Measurements from ENCODE around the gene SLC26A8. TPM values are rescaled to one million over a fixed set of nuclear protein-coding genes. Genes with fewer than 3 reads are reported as not detected.

SLC26A8 gene
- total RNA-seq, 1 donor from 2014 or later = not detected

DNA sequence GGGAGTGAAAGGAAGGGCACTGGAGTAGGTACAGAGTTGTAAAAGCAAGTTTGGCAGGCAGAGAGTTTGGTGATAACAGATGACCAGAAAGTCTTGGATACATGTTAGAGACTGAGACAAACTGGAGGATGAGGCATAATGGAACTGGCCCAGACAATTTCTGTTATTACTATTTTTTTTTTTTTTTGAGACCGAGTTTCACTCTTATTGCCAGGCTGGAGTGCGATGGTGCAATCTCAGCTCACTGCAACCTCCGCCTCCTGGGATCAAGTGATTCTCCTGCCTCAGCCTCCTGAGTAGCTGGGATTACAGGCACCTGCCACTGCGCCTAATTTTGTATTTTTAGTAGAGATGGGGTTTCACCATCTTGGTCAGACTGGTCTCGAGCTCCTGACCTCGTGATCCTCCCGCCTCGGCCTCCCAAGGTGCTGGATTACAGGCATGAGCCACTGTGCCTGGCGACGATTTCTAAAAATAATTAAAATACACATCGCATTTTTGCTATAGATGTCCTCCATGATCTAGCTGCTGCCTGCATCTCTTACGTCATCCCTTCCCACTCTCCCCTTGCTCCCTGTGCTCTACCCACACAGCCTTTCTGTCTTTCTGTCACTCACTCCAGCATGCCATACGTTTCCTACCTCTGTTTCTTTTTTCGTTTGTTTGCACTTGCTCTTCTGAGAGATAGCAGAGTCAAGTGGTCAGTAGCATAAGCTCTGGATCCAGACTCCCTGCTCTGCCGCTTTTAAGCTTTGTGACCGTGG is 26.7 kb upstream of the SLC26A8 start:
- DNase-seq = no peak
- Histone ChIP-seq H3K27ac (replicated peaks) (no peak overlapping the region), H3K27me3 (ENCODE audit: low read depth) (no peaks in the 10 kb centered on the region), H3K36me3 (peaks cover 20% of the 10 kb centered on the region), H3K4me1 (peaks cover 76% of the 10 kb centered on the region), H3K4me3 (no peak overlapping the region), H3K9me3 (replicated peaks) (no peaks in the 10 kb centered on the region)
- intact Hi-C loops (cut with micrococcal nuclease) = no loop called here
- TF ChIP-seq, protein P1, sequence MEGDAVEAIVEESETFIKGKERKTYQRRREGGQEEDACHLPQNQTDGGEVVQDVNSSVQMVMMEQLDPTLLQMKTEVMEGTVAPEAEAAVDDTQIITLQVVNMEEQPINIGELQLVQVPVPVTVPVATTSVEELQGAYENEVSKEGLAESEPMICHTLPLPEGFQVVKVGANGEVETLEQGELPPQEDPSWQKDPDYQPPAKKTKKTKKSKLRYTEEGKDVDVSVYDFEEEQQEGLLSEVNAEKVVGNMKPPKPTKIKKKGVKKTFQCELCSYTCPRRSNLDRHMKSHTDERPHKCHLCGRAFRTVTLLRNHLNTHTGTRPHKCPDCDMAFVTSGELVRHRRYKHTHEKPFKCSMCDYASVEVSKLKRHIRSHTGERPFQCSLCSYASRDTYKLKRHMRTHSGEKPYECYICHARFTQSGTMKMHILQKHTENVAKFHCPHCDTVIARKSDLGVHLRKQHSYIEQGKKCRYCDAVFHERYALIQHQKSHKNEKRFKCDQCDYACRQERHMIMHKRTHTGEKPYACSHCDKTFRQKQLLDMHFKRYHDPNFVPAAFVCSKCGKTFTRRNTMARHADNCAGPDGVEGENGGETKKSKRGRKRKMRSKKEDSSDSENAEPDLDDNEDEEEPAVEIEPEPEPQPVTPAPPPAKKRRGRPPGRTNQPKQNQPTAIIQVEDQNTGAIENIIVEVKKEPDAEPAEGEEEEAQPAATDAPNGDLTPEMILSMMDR (IDR thresholded peaks at IDR 0.05; ENCODE audit: borderline replicate concordance) = no peak

DNA sequence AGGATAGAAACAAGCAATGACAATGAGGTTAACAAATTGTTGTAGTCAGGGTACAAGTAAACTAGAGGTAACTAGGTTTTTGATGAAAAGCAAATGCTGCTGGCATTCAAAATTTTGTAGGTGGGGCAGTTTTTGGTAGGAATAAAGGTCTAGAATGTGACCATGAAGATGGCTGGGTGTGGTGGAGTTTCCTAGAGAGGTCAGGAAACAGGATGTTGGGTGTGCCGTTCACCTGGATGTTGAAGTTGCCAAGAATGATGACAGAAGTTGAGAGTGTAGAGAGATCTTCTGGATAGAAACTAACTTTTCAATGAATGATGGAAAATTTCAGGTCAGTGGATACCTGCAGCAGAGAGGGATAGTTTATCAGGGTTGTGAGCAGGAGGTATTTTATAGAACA is 25.9 kb upstream of the SLC26A8 start:
- H3K27me3 ChIP-seq (ENCODE audit: low read depth) = no peaks in the 10 kb centered on the region
- no peak for DNase-seq
- H3K27ac ChIP-seq (replicated peaks) = no peak overlapping the region
- TF ChIP-seq, protein P1 (IDR thresholded peaks at IDR 0.05; ENCODE audit: borderline replicate concordance) = no peak
- intact Hi-C loops (cut with micrococcal nuclease) = no loop called here
- H3K4me3 ChIP-seq = no peak overlapping the region
- no peaks in the 10 kb centered on the region for H3K9me3 ChIP-seq (replicated peaks)
- peaks cover 68% of the 10 kb centered on the region for H3K4me1 ChIP-seq
- peaks cover 20% of the 10 kb centered on the region for H3K36me3 ChIP-seq

DNA sequence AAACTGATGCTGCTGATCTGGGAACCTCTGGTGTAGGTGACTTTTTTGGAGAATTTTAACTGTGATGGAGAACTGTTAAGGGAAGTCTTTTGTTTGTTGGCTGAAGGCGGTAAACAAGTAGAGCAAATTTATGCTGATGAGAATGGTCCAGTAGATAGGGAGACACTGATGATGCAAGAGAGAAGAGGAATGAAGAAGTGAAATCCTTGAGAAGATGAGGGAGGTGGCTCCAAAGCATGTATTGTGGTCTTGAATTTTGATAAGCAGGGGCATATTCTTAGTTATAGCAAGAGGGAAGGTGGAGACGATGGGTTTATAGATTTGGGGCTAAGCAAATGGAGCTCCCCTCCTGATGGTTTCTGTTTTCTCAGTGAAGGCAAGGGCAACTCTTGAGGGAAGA is 25.1 kb upstream of the SLC26A8 start:
- peaks cover 61% of the 10 kb centered on the region for H3K4me1 ChIP-seq

DNA sequence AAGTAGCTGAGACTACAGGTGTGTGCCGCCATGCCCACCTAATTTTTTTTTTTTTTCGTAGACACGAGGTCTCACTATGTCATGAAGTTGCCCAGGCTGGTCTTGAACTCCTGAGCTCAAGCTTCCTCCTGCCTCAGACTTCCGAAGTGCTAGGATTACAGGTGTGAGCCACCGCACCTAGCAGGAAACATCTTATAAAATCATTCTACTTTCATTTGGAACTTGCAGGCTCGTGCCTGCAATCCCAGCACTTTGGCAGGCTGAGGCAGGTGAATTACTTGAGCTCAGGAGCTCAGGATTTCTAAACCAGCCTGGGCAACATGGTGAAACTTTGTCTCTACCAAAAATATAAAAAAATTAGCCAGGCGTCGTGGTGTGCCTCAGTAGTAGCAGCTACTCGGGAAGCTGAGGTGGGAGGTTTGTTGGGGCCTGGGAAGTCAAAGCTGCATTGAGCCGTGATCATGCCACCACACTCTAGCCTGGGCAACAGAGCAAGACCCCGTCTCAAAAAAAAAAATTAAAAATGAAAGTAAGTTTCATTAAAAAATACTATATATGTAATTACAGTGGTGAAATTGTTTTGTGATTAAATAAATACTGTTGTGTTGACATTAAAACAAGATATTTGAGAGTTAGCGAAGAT is 18.3 kb upstream of the SLC26A8 start:
- TF ChIP-seq, protein P1 (IDR thresholded peaks at IDR 0.05; ENCODE audit: borderline replicate concordance) = no peak
- no peak overlapping the region for H3K4me3 ChIP-seq
- H3K27ac ChIP-seq (replicated peaks) = no peak overlapping the region
- H3K27me3 ChIP-seq (ENCODE audit: low read depth) = no peaks in the 10 kb centered on the region
- no peaks in the 10 kb centered on the region for H3K36me3 ChIP-seq
- H3K9me3 ChIP-seq (replicated peaks) = no peaks in the 10 kb centered on the region
- intact Hi-C loops (cut with micrococcal nuclease) = no loop called here
- peaks cover 36% of the 10 kb centered on the region for H3K4me1 ChIP-seq
- no peak for DNase-seq

More for the DNA sequence above, 25.1 kb upstream of the SLC26A8 start:
- no peaks in the 10 kb centered on the region for H3K27me3 ChIP-seq (ENCODE audit: low read depth)
- no peaks in the 10 kb centered on the region for H3K9me3 ChIP-seq (replicated peaks)
- TF ChIP-seq, protein P1 (IDR thresholded peaks at IDR 0.05; ENCODE audit: borderline replicate concordance) = no peak
- intact Hi-C loops (cut with micrococcal nuclease) = no loop called here
- no peak overlapping the region for H3K27ac ChIP-seq (replicated peaks)
- no peak for DNase-seq
- no peak overlapping the region for H3K4me3 ChIP-seq
- peaks cover 20% of the 10 kb centered on the region for H3K36me3 ChIP-seq

- no peak for DNase-seq
- Histone ChIP-seq H3K4me1 (peaks cover 53% of the 10 kb centered on the region), H3K27me3 (ENCODE audit: low read depth) (no peaks in the 10 kb centered on the region), H3K9me3 (replicated peaks) (no peaks in the 10 kb centered on the region), H3K36me3 (no peaks in the 10 kb centered on the region), H3K4me3 (no peak overlapping the region), H3K27ac (replicated peaks) (no peak overlapping the region)
- TF ChIP-seq, protein P1 (IDR thresholded peaks at IDR 0.05; ENCODE audit: borderline replicate concordance) = no peak
- intact Hi-C loops (cut with micrococcal nuclease) = no loop called here
Observed at GRCh38 chr6:36040958-36041357, 16.5 kb upstream of the SLC26A8 start.
